OCI-LY1 (cell line): Measurements from ENCODE around the gene GPSM1.

ENCODE experiments used
- CTCF ChIP-seq: fragments of 200-600 bp; sonication (generic), shearing (Covaris generic); IDR thresholded peaks from 2 replicates; pipeline ENCODE4 v1.5.1; 2017; ENCODE audit warnings: mild to moderate bottlenecking, antibody characterized with exemption, low read length, moderate library complexity, mixed read lengths
- EZH2 ChIP-seq: fragments of 200-600 bp; sonication (generic), shearing (Covaris generic); IDR thresholded peaks from 2 replicates; pipeline ENCODE4 v1.8.0; 2017; ENCODE audit warnings: borderline replicate concordance, mixed run types, mild to moderate bottlenecking, antibody characterized with exemption, low read length, moderate library complexity, mixed read lengths

DNA sequence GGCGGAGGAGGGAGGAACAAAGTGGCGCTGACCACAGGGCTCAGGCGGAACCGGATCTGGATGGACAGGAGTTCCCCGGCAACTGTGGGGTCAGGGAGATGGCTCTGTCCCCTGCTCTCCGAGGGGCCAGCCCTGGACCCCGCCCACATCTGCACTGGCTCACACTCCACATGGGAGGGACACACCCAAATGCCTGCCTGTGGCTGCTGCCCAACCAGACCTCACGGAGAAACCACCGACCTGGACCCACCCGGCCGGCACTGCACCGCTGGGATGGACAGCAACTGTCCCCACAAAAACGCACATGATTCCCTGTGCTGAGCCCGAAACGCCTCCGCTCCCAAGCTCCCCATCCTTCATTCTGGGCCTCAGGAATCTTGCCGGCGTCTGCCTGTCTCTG, 28.2 kb upstream of the GPSM1 start:
- TF ChIP-seq CTCF (no peak), EZH2 (no peak)
